Astrocyte (in vitro differentiated cells and primary cell): ENCODE data around the gene ALOX15.

Experiments
- CTCF ChIP-seq: IDR thresholded peaks from 2 replicates; pipeline ENCODE4 v1.5.1; 2011; ENCODE audit warnings: low read depth, mild to moderate bottlenecking, inconsistent platforms, low read length, moderate library complexity; ENCODE audit not compliant: insufficient read depth
- EZH2 ChIP-seq: IDR thresholded peaks from 2 replicates; pipeline ENCODE4 v1.6.1; 2012; ENCODE audit warnings: mild to moderate bottlenecking, low read length, inconsistent platforms; ENCODE audit not compliant: insufficient read depth

GRCh38 chr17:4652997-4653396 is 11.5 kb upstream of the ALOX15 start:
- TF ChIP-seq CTCF, result no peak
- no peak for TF ChIP-seq EZH2
